ENCODE results near the gene TRIM33. TPM values are rescaled to one million over a fixed set of nuclear protein-coding genes. Genes with fewer than 3 reads are reported as not detected.
"Not testable (repeated sequence)": the region's sequence is repeated elsewhere in the genome, so short reads cannot be mapped to it uniquely, and the experiment has no call there.

Gene TRIM33
- total RNA-seq, 1 experiment from 2014 or later, result 41.2 TPM

GRCh38 chr1:114388432-114389003 lies 122.5 kb downstream of the TRIM33 start:
- no peaks in the 10 kb centered on the region for H3K79me2 ChIP-seq (ENCODE audit: insufficient read depth, low read length)
- H3K9me2 ChIP-seq (ENCODE audit: insufficient read depth), result no peaks in the 10 kb centered on the region
- no peaks in the 10 kb centered on the region for H3K36me3 ChIP-seq (ENCODE audit: control insufficient read depth in 1 of 2, insufficient read depth in 2 of 2, low read length in 2 of 2)
- no peak overlapping the region for H3K27ac ChIP-seq (ENCODE audit: low read depth, low read length)
- no peaks in the 10 kb centered on the region for H3K27me3 ChIP-seq (ENCODE audit: insufficient read depth, low read length)
- DNase-seq (ENCODE audit: low read depth, low spot score), result no peak
- H3K9ac ChIP-seq (ENCODE audit: low read length), result no peak overlapping the region
- no peaks in the 10 kb centered on the region for H3K9me3 ChIP-seq (ENCODE audit: control insufficient read depth in 1 of 2, insufficient read depth in 1 of 2, low read depth in 1 of 2, low read length in 2 of 2)
- BruUV-seq (replicated peaks), result no TSS peak
- no peak overlapping the region for H2AFZ ChIP-seq (ENCODE audit: low read depth, low read length, poor library complexity, severe bottlenecking)
- no peaks in the 10 kb centered on the region for H3K4me1 ChIP-seq (ENCODE audit: control insufficient read depth in 1 of 2, insufficient read depth in 2 of 2, low read length in 2 of 2)
- H3K4me3 ChIP-seq (replicated peaks in 1 of 2; ENCODE audit: low read depth in 1 of 2, low read length in 2 of 2), result no peak overlapping the region
- no peak for ATAC-seq
- intact Hi-C loops (cut with micrococcal nuclease), result no loop called here
- TF ChIP-seq CEBPB (IDR thresholded peaks at IDR 0.05; ENCODE audit: low read depth) (no peak), ZBTB33 (IDR thresholded peaks at IDR 0.05; ENCODE audit: extremely low read depth, insufficient replicate concordance, low read length) (no peak), ELF1 (IDR thresholded peaks at IDR 0.05; ENCODE audit: borderline replicate concordance, low read depth) (no peak)
- ChIA-PET CTCF (no interaction called here), RAD21 (ENCODE audit: low non-redundant PET in 1 of 2, low total read pairs in 2 of 2, uncharacterized antibody in 2 of 2, unreplicated experiment in 2 of 2) (no interaction called here), POLR2A (no interaction called here)
- H3K4me2 ChIP-seq (ENCODE audit: low read length), result no peak overlapping the region
- H4K20me1 ChIP-seq (ENCODE audit: insufficient read depth), result no peaks in the 10 kb centered on the region

- H3K9me3 ChIP-seq (ENCODE audit: control insufficient read depth in 1 of 2, insufficient read depth in 1 of 2, low read depth in 1 of 2, low read length in 2 of 2); H3K4me3 ChIP-seq (replicated peaks in 1 of 2; ENCODE audit: low read depth in 1 of 2, low read length in 2 of 2); H3K27me3 ChIP-seq (ENCODE audit: insufficient read depth, low read length); RAD21 ChIA-PET (ENCODE audit: low non-redundant PET in 1 of 2, low total read pairs in 2 of 2, uncharacterized antibody in 2 of 2, unreplicated experiment in 2 of 2); CTCF ChIA-PET; H3K4me1 ChIP-seq (ENCODE audit: control insufficient read depth in 1 of 2, insufficient read depth in 2 of 2, low read length in 2 of 2); ATAC-seq; H3K79me2 ChIP-seq (ENCODE audit: insufficient read depth, low read length); H3K9me2 ChIP-seq (ENCODE audit: insufficient read depth); H3K4me2 ChIP-seq (ENCODE audit: low read length); intact Hi-C loops (cut with micrococcal nuclease); H3K36me3 ChIP-seq (ENCODE audit: control insufficient read depth in 1 of 2, insufficient read depth in 2 of 2, low read length in 2 of 2); H3K9ac ChIP-seq (ENCODE audit: low read length); H2AFZ ChIP-seq (ENCODE audit: low read depth, low read length, poor library complexity, severe bottlenecking); DNase-seq (ENCODE audit: low read depth, low spot score); H3K27ac ChIP-seq (ENCODE audit: low read depth, low read length); BruUV-seq (replicated peaks); POLR2A ChIA-PET; H4K20me1 ChIP-seq (ENCODE audit: insufficient read depth): not testable (repeated sequence)
Measured at GRCh38 chr1:114387585-114387984, 123.4 kb downstream of the TRIM33 start.
